Stomach (tissue), 4 donors: ENCODE data around the gene SNX20.

Experiments
- EP300 ChIP-seq: sonication (generic); formaldehyde crosslinking; IDR thresholded peaks from one replicate; pipeline ENCODE4 v1.6.1; 2017; ENCODE audit warnings: antibody characterized with exemption
- POLR2A ChIP-seq, 4 donors: fragments of 450-650 bp; IDR thresholded peaks; one replicate each; pipeline ENCODE4 v1.6.1; 2016; ENCODE audit warnings: antibody characterized with exemption in 4 of 4, control low read depth in 2 of 4, mild to moderate bottlenecking in 1 of 4, moderate library complexity in 1 of 4
- TF ChIP-seq, protein P1 (sequence below), 7 experiments: fragments of 450-650 bp in 4 of 7; fragments of 200-600 bp in 3 of 7; sonication (generic) in 3 of 7; IDR thresholded peaks; one replicate each; pipeline ENCODE4 v1.5.1; 2016 to 2019; ENCODE audit warnings: antibody characterized with exemption in 7 of 7, control low read depth in 2 of 7, mild to moderate bottlenecking in 1 of 7

GRCh38 chr16:50696126-50696525 lies 15.0 kb upstream of the SNX20 start:
- TF ChIP-seq, protein P1, sequence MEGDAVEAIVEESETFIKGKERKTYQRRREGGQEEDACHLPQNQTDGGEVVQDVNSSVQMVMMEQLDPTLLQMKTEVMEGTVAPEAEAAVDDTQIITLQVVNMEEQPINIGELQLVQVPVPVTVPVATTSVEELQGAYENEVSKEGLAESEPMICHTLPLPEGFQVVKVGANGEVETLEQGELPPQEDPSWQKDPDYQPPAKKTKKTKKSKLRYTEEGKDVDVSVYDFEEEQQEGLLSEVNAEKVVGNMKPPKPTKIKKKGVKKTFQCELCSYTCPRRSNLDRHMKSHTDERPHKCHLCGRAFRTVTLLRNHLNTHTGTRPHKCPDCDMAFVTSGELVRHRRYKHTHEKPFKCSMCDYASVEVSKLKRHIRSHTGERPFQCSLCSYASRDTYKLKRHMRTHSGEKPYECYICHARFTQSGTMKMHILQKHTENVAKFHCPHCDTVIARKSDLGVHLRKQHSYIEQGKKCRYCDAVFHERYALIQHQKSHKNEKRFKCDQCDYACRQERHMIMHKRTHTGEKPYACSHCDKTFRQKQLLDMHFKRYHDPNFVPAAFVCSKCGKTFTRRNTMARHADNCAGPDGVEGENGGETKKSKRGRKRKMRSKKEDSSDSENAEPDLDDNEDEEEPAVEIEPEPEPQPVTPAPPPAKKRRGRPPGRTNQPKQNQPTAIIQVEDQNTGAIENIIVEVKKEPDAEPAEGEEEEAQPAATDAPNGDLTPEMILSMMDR (IDR thresholded peaks at IDR 0.05), result no peak
- TF ChIP-seq POLR2A (IDR thresholded peaks at IDR 0.05) (no peak), EP300 (no peak)
